Muscle of leg (tissue), 11 donors: ENCODE measurements around the gene NRCAM. TPM values are rescaled to one million over a fixed set of nuclear protein-coding genes. Genes with fewer than 3 reads are reported as not detected.

ENCODE experiments used
- DNase-seq: peaks from one replicate; pipeline ENCODE4 v3.0.0; 2013
- H3K27ac ChIP-seq: one replicate; pipeline ENCODE4 v1.5.1; 2013; ENCODE audit warnings: mild to moderate bottlenecking, low read length, control low read depth
- H3K27me3 ChIP-seq: one replicate; pipeline ENCODE4 v1.6.1; 2013; ENCODE audit warnings: low read length; ENCODE audit not compliant: control insufficient read depth, insufficient read depth
- H3K36me3 ChIP-seq: one replicate; pipeline ENCODE4 v1.6.1; 2013; ENCODE audit warnings: low read length; ENCODE audit not compliant: control insufficient read depth, insufficient read depth
- H3K4me1 ChIP-seq: one replicate; pipeline ENCODE4 v1.6.1; 2013; ENCODE audit warnings: low read length; ENCODE audit not compliant: control insufficient read depth, insufficient read depth
- H3K4me3 ChIP-seq: one replicate; pipeline ENCODE4 v1.5.1; 2013; ENCODE audit warnings: low read length, control low read depth
- H3K9me3 ChIP-seq: replicated peaks from 2 replicates; pipeline ENCODE4 v1.6.1; 2013; ENCODE audit warnings: low read depth, low read length; ENCODE audit not compliant: control insufficient read depth
- WGBS: methylation state at CpG from one replicate; pipeline ENCODE4 v1.1.5; 2013; ENCODE audit warnings: missing lambda C conversion rate; ENCODE audit not compliant: insufficient coverage; 5-methylcytosine and 5-hydroxymethylcytosine counted together
- polyA plus RNA-seq, 8 donors: library from polyadenylated mRNA; unstranded; fragments of 120-200 nt; gene quantifications; one replicate each; pipeline versions ENCODE4 v1.2.1 to v1.2.3, GENCODE V29; 2013; ENCODE audit warnings: inconsistent platforms in 1 of 8, low replicate concordance in 1 of 8; ENCODE audit not compliant: insufficient read length in 8 of 8, insufficient read depth in 1 of 8
- total RNA-seq: library from RNA; stranded (reverse); fragments of 120-200 nt; gene quantifications from one replicate; pipeline ENCODE4 v1.2.4, GENCODE V29; 2013

The NRCAM gene
- total and polyA plus RNA-seq, 9 donors = 17.5 to 35.6 (median 23.3) TPM

DNA sequence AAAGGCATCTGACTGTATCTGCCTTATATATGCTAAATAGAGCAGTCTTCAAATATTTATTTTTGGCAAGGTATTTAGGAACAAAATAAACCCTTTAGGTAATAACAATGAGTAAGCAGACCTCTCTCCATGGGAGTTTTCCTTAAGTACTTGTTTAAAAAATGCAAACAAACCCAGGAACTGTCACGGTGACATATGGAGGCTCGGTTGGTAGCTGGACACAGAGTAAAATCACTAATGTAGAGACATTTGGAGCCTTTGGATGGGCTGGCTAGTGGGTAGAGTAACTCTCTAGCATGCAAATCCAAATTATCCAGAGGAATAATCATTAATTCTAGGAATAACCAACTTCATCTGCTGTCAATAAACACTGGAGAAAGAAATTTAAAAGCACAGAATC lies 254.5 kb downstream of the NRCAM start:
- Histone ChIP-seq H3K4me3 (no peak overlapping the region), H3K4me1 (peaks cover 2% of the 10 kb centered on the region), H3K9me3 (no peaks in the 10 kb centered on the region), H3K27me3 (no peaks in the 10 kb centered on the region), H3K36me3 (no peaks in the 10 kb centered on the region), H3K27ac (no peak overlapping the region)
- no peak for DNase-seq
- no CpG with 5 or more reads among the region's 2 CpGs for WGBS

DNA sequence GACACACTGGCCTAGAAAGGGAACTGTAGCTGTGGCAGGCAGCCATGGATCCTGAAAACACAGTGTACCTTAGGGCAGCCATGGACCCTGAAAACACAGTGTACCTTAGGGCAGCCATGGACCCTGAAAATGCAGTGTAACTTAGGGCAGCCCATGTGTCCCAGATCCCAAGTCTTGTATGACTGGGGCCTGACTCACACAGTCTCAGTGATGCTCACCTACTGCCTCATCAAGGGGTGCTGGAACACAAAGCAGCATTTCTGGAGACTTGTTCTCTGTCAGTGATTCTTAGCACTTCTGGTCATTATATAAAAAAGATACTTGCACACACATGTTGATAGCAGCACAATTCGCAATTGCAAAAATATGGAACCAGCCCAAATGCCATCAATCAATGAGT lies 255.9 kb downstream of the NRCAM start:
- no CpG with 5 or more reads among the region's 1 CpG for WGBS
- no peaks in the 10 kb centered on the region for H3K36me3 ChIP-seq
- no peak for DNase-seq
- peaks cover 2% of the 10 kb centered on the region for H3K4me1 ChIP-seq
- no peaks in the 10 kb centered on the region for H3K9me3 ChIP-seq
- H3K4me3 ChIP-seq = no peak overlapping the region
- H3K27ac ChIP-seq = no peak overlapping the region
- H3K27me3 ChIP-seq = no peaks in the 10 kb centered on the region

DNA sequence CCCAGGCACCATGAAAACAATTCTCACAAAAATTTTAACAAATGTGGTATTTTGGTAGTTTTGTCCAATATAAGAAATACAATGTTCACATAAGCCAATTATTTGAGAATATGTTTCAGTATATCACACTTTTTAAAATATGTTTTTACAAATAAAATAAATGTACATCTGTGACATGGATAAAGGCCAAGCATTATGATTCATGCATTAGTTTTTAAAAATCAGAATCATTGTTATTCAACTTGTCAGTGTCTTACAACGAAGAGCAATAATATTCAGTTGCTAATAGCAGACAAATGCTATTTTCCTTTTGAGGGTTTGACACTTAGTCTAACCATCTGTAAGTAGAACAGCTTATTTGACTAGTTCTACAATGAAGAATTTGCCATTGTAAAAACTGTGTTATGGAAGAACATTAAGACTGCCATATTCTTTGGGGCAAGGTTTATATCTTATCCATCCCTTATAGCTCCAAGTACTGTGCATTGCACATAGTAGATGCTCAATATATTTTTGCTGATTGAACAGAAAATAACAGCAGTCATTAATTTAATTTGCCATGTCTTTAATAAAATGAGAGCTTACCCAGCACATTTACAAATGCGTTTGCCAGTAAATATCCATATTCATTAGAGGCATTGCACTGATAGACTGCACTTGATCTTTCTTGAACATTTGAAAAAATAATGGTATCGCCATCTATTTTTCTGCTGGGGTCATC lies 258.7 kb downstream of the NRCAM start:
- no peaks in the 10 kb centered on the region for H3K36me3 ChIP-seq
- H3K9me3 ChIP-seq = no peaks in the 10 kb centered on the region
- H3K4me1 ChIP-seq = no peaks in the 10 kb centered on the region
- H3K4me3 ChIP-seq = no peak overlapping the region
- no CpG with 5 or more reads among the region's 3 CpGs for WGBS
- no peak overlapping the region for H3K27ac ChIP-seq
- no peaks in the 10 kb centered on the region for H3K27me3 ChIP-seq
- no peak for DNase-seq

DNA sequence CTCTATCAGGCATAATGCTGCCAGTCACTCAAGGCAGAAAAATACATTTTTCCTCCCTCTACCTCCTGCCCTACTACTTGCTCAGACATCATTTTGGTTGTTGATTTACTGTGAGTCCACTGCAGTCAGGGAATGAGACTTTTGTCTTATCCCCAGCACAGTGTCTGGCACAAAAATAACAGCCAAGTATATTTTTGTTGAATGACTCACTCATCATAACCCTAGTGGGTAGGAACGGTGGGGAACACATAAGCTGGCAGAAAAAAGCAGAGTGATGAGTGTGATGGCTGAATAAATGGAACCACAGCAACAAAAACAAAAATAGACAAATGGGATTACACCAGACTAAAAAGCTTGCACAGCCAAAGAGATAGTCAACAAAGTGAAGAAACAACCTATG lies 260.2 kb downstream of the NRCAM start:
- no peaks in the 10 kb centered on the region for H3K9me3 ChIP-seq
- no peak for DNase-seq
- no peaks in the 10 kb centered on the region for H3K27me3 ChIP-seq
- no CpG with 5 or more reads among the region's 1 CpG for WGBS
- no peaks in the 10 kb centered on the region for H3K4me1 ChIP-seq
- no peak overlapping the region for H3K4me3 ChIP-seq
- no peak overlapping the region for H3K27ac ChIP-seq
- H3K36me3 ChIP-seq = no peaks in the 10 kb centered on the region

DNA sequence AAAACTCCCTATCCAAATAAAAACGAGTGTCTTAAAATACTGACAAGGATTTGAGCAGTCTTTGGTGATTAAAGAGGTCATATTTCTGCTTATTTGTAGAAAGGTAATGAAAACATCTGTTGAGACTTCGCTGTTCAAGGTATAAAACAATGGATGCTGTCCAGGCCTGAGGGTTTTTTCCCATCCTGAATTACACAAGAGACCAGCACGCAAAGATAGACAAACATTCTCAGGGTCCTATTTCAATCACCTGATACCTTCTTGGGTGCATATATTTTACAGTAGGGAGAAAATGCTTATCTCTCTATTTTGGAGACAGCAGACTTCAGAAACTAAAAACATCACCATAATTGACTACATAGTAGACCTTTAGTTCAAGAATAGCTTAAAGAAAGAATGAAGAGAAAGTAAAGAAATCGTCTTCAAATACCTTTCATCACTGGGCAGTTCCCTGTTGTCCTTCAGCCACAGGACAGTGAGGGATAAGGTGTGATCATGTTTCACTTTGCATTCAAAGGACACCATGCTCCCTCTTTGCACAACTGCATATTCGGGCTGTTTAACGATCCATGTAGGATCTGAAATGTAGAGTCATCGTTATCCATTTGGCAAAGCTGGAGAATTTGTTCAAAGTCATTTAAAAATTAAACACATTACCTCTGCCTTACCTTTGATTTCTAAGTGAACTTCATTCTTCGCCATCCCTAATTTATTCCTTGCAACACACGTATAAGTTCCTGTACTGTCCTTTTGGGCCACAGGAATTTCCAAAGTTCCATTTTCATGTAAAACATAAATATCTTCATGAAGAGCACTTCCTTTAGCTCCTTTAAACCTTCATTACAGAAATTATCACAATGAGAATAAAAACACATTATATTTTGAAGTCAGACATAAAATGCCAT lies 262.4 kb downstream of the NRCAM start:
- WGBS = 71% methylated on average over 4 of the region's 9 CpGs
- Histone ChIP-seq H3K4me1 (no peaks in the 10 kb centered on the region), H3K27ac (no peak overlapping the region), H3K36me3 (no peaks in the 10 kb centered on the region), H3K9me3 (no peaks in the 10 kb centered on the region), H3K27me3 (no peaks in the 10 kb centered on the region), H3K4me3 (no peak overlapping the region)
- DNase-seq = no peak

DNA sequence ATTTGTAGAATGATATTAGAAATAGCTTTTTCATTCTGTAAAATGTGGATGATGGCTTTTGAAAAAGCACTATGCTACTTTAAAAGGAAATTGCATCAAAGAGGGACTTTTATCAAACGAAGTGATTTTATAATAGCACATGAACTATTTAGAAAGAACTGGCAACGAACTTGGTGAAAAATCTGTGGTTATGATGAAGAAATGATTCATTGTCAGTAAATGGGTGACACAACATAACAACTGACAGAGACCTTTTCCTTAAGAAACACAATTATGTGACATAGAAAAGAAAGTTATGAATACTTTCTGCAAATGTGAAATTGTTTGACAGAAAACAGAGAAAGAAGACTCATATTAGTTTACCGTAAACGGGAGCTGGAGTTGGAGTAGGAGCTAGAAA lies 265.3 kb downstream of the NRCAM start:
- no peak for DNase-seq
- Histone ChIP-seq H3K4me1 (no peaks in the 10 kb centered on the region), H3K9me3 (no peaks in the 10 kb centered on the region), H3K27me3 (no peaks in the 10 kb centered on the region), H3K4me3 (no peak overlapping the region), H3K27ac (no peak overlapping the region), H3K36me3 (no peaks in the 10 kb centered on the region)
- WGBS = no CpG with 5 or more reads among the region's 4 CpGs

DNA sequence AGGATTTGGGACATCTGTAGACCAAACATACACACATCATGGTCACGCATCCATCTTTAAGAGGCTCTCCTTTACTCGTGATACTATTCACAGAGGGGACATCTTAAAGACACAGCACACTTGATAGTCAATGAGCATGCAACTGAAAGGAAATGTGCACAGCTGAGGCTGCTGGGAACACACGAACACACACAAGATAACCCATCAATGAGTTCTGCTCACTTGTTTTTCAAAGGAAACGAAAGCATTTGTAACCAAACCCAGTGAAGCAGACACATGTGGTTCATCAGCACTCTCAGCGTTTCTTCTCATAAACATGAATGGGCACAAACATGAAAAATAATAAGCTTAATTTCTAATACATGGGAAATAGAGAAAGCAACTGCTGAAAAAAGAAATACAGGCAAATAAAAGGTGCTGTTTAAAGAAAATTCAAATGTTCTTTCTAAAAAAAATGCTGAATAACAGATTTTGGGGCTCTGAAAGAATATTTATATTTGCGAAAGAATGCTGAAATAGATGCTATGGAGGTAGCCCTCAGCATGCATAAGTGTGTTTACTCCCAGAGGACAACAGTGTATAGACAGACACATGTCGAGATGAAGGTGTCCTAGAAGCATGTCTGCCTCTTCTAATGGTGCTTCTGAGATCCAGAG lies 266.4 kb downstream of the NRCAM start:
- Histone ChIP-seq H3K36me3 (no peaks in the 10 kb centered on the region), H3K27ac (no peak overlapping the region), H3K4me1 (no peaks in the 10 kb centered on the region), H3K27me3 (no peaks in the 10 kb centered on the region), H3K4me3 (no peak overlapping the region), H3K9me3 (no peaks in the 10 kb centered on the region)
- DNase-seq = no peak
- 64% methylated on average over 1 of the region's 7 CpGs for whole genome bisulfite sequencing

DNA sequence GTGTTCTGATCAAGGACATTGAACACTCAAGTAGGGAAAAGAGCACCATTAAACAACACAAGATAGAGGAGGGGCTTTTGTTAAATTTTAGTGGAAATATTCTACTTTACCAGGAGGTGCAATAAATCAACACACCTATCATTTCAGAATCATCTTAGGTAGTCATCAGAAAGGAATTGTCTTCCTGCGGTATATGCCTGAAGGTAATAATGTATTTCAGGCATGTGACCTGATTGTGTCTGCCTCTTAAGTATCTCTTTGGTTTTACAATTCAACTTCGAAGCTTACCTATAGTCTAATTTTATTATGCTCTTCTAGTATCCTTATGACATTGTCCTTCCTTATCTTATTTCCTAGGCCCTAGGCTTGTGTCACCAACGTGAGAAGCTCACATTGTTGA lies 267.5 kb downstream of the NRCAM start:
- no peak overlapping the region for H3K27ac ChIP-seq
- DNase-seq = no peak
- no CpG with 5 or more reads among the region's 3 CpGs for WGBS
- no peak overlapping the region for H3K4me3 ChIP-seq
- no peaks in the 10 kb centered on the region for H3K4me1 ChIP-seq
- H3K9me3 ChIP-seq = no peaks in the 10 kb centered on the region
- H3K27me3 ChIP-seq = no peaks in the 10 kb centered on the region
- no peaks in the 10 kb centered on the region for H3K36me3 ChIP-seq

DNA sequence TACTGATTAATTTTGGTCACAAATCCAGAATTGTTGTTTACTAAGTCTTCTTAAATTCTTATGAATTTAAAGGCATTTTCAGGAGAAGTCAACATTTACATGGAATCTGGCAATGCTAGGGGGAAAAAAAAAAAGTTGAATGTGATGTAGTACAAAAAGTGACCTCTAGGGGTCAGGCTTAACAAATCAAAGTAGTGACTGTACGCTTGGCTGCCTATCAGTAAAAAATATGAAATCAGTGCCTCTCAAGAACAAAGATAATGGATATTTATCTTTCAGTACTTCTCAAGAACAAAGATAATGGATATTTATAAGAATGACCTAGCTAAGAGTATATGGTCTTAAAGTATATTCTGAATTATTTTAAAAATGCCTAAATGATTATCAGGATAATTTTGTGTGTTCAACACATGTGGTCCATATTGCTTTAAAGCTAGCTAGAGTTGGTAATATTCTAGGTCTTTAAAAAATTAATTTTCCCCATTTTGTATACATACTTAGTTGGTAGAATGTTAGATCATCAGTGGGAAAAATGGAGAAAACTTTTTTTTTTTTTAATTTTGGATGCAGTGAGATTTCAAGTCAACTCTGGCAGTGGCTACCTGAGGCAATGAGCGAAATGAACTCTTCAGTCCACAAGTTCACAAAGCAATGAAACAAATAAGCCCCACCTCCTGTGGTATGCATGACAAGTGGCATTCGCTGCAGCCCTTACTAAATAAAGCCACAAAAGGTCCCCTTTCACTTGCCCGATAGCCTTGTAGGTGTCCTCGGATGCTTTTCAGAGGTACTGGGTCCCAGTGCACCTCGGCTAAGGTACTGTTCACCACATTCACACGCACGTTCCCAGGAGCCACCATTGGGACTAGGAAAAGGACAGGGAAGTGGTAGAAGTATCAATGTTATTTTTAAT lies 274.9 kb downstream of the NRCAM start:
- Histone ChIP-seq H3K9me3 (no peaks in the 10 kb centered on the region), H3K36me3 (peaks cover 2% of the 10 kb centered on the region), H3K27me3 (no peaks in the 10 kb centered on the region), H3K4me3 (no peak overlapping the region), H3K27ac (no peak overlapping the region), H3K4me1 (no peaks in the 10 kb centered on the region)
- WGBS = 100% methylated on average over 1 of the region's 8 CpGs
- DNase-seq = peak; percentile 76
